LNCaP clone FGC (cell line): ENCODE data around the gene PLOD3.

Experiments used
- DNase-seq: peaks from one replicate; pipeline ENCODE4 v3.0.0-alpha.2; 2011; ENCODE audit warnings: low read depth
- H3K4me3 ChIP-seq: 2 replicates; pipeline ENCODE4 v1.5.1; 2011; ENCODE audit warnings: mild to moderate bottlenecking, low read depth, low read length, control low read depth
- CTCF ChIP-seq: IDR thresholded peaks from 2 replicates; pipeline ENCODE4 v1.5.1; 2012; ENCODE audit warnings: mild to moderate bottlenecking; ENCODE audit not compliant: control insufficient read depth, insufficient read depth; ENCODE audit errors: extremely low read depth

PLOD3 gene

GRCh38 chr7:101166909-101167644, 50.3 kb downstream of the PLOD3 start:
- TF ChIP-seq CTCF, result no peak

DNA sequence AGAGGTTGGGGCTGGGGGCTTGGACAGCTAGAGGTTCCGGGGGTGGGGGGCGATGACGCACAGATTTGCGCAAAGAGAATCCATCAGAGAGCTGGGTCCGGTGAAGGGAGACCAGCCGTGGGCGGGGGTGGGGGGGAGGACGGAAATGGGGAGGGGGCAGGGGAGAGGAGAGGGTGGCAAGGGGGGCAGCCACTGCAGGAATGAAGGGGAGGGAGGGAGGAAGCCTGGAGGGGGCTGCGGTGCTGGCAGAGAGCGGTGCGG, 50.8 kb downstream of the PLOD3 start:
- no peak for TF ChIP-seq CTCF
- no peak for DNase-seq
- no peak overlapping the region for H3K4me3 ChIP-seq

More at GRCh38 chr7:101166909-101167644, 50.3 kb downstream of the PLOD3 start:
- H3K4me3 ChIP-seq, result no peak overlapping the region
- DNase-seq, result no peak

DNA sequence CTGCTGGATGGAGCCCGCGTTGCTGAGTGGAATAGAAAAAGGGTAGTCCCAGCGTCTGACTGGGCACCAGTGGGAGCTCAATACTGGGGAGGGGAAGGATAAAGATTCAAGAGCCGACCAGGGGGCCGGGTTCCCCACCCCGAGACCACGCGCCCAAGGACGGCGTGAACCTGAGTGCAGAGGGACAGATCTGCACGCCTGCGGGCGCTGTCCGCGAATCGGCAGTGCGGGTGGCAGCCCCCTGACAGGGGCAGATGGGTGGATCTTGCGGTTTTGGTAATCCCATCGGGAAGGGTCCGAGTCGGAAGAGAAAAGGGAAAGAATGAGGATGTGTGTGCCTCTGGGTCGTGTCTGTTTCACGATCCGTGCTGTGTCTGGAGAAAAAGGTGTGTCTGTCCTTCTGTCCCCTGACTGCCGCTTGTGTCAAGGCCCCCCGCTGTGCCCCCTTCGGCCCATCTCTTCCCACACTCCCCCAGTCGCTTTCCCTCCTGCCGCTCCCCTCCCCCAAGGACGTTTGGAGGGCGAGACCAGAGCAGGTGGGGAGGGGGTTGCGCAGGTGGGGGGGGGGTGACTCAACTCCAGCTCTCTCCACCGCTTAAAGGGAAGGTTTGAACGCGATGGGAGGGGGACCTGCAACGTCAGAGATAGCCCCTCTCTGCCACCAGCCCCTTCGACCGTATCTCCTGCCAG, 51.3 kb downstream of the PLOD3 start:
- no peak for DNase-seq
- H3K4me3 ChIP-seq, result no peak overlapping the region
- TF ChIP-seq CTCF, result no peak

DNA sequence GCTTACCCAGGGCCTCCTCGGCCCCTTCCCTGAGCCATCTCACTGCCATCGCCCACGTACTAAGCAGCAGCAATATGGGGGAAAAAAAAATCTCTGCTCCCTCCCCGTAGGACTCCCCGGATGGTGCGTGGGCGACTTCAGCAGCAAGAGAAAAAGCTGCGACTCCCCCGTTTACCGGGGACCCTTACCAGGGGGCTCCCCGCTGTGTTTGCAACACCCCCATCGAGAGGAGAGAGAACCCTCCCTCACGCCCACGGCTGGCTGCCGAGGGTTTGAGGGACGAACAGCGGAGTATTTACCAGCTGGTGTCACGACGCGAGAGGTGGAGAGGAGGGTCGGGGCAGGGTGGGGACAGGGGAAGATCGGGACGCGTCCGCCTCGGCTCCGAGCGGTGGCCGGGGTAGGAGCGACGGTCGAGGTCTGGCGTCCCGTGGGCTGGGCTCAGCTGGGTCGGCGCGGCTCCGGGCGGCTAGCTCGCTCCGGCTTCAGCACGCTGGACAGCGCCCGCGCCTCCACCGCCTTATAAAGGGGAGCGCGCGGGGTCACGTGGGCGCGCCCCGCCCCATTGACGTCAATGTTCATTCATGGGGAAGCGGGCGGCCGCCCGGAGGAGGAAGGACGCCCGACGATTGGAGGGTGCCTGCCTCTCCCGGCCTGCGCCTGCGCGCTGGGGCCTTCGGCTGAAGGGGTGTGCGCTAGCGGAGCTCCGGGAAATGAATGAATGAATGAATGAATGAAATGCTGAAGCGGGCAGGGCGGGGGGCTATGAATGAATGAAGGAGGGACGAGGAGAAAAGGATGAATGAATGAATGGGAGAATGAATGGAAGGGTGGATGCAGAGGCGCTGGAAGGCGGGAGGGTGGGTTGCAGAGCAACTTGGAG, 52.1 kb downstream of the PLOD3 start, which contains the start of gene VGF:
TSS of gene VGF (minus strand) at position 495 of the 883 bp plus-strand sequence. CDS start 726 bp downstream, outside the sequence.
- TF ChIP-seq CTCF, result no peak
- H3K4me3 ChIP-seq, result peak within 1 kb of the TSS; percentile 51

DNA sequence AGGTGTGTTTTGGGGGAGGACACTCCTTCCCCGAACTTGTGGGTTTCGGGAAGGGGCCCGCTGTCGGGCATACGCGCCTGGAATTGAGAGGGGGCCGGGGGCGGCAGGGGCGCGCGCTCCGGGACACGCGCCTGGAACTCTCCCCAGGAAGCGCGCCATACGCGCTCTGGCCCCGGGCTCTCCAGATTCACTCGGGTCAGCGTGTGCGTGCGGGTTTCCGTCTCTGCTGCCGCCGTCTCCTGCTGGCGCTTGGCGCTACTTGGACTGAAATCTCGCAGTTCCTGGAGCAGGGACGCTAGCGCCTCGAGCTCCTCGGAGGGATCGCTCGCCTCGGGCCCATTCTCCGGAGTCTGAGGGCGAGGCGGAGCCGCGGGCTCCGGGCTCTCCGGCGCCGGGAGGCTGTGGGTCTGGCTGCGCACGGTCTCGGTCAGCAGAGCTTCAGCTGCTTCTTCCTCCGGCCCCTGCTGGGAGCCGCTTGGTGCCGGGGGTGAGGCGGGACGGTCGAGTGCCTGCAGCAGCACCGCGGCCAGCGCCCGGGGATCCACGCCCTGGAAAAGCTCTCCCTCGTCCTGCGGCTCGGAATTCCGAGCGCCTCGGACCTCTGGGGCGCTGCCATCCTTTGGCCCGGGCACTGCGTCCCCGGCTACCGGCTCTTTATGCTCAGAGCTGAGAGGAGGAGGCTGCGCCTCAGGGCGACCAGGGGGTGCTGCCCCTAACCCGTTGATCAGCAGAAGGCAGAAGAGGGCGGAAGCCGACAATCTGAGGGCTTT, 53.1 kb downstream of the PLOD3 start:
- DNase-seq, result no peak
- peak overlapping the region; percentile 51 for H3K4me3 ChIP-seq

More for the DNA sequence above, 52.1 kb downstream of the PLOD3 start, which contains the start of gene VGF:
- peak; percentile 42 for DNase-seq

More for the DNA sequence above, 53.1 kb downstream of the PLOD3 start:
- TF ChIP-seq CTCF, result no peak
